Panc1 (cell line): ENCODE data around the gene MMRN2. TPM values are rescaled to one million over a fixed set of nuclear protein-coding genes. Genes with fewer than 3 reads are reported as not detected.
"Not testable (repeated sequence)": the region's sequence is repeated elsewhere in the genome, so short reads cannot be mapped to it uniquely, and the experiment has no call there.

Experiments
- ATAC-seq: fragments of 200-7000 bp; cut with Tn5 transposase; 2 replicates; pipeline ENCODE4 v1.9.1; 2020; ENCODE audit warnings: mild to moderate bottlenecking, moderate library complexity
- BruUV-seq: library from RNA; stranded (reverse); fragments of 400-500 nt; replicated peaks from 2 replicates; lab custom pipeline; 2021; lab: Mats Ljungman, UMichigan
- CTCF ChIA-PET: fragments of 300-600 bp; sonication (Branson Sonifier 250); formaldehyde crosslinking; loops from one replicate; lab custom pipeline; 2022; ENCODE audit warnings: antibody characterized with exemption; lab: Charles Lee
- POLR2A ChIA-PET: fragments of 300-600 bp; sonication (Branson Sonifier 250); formaldehyde crosslinking; loops from one replicate; lab custom pipeline; 2022; ENCODE audit warnings: antibody characterized with exemption; lab: Charles Lee
- DNase-seq: peaks from one replicate; pipeline ENCODE4 v3.0.0-alpha.2; 2010; ENCODE audit warnings: low read depth, low spot score
- H3K27ac ChIP-seq: 2 replicates; pipeline ENCODE4 v1.5.1; 2011; ENCODE audit warnings: mild to moderate bottlenecking, low read length, inconsistent platforms
- H3K27me3 ChIP-seq: fragments of 200-500 bp; sonication (Bioruptor generic); 2 replicates; pipeline ENCODE4 v1.6.0; 2014; ENCODE audit warnings: low read length, inconsistent platforms; ENCODE audit not compliant: control insufficient read depth, insufficient read depth
- H3K36me3 ChIP-seq: fragments of 200-500 bp; sonication (Bioruptor generic); 2 replicates; pipeline ENCODE4 v1.5.1; 2014; ENCODE audit warnings: inconsistent platforms, mild to moderate bottlenecking, low read length, moderate library complexity; ENCODE audit not compliant: control insufficient read depth, insufficient read depth
- H3K4me1 ChIP-seq: 2 replicates; pipeline ENCODE4 v1.5.1; 2011; ENCODE audit warnings: inconsistent platforms, mild to moderate bottlenecking, low read length, moderate library complexity; ENCODE audit not compliant: control insufficient read depth, insufficient read depth
- H3K4me3 ChIP-seq, 2 experiments: 2 replicates each; pipeline ENCODE4 v1.5.1; 2011 to 2012; ENCODE audit warnings: low read depth in 2 of 2, low read length in 2 of 2, mild to moderate bottlenecking in 2 of 2, inconsistent platforms in 1 of 2, moderate library complexity in 1 of 2
- H3K9me3 ChIP-seq: fragments of 200-500 bp; sonication (Bioruptor generic); 2 replicates; pipeline ENCODE4 v1.5.1; 2014; ENCODE audit warnings: low read depth, mild to moderate bottlenecking, inconsistent platforms, low read length, moderate library complexity; ENCODE audit not compliant: control insufficient read depth, insufficient read depth
- POLR2AphosphoS5 ChIP-seq: IDR thresholded peaks from 2 replicates; pipeline ENCODE4 v1.6.1; 2012; ENCODE audit warnings: mild to moderate bottlenecking, low read depth, low read length, moderate library complexity
- SIN3A ChIP-seq: IDR thresholded peaks from 2 replicates; pipeline ENCODE4 v1.6.1; 2012; ENCODE audit warnings: low read depth, mild to moderate bottlenecking, low read length, moderate library complexity, borderline replicate concordance; ENCODE audit not compliant: insufficient read depth
- TCF7L2 ChIP-seq: IDR thresholded peaks from 2 replicates; pipeline ENCODE4 v1.6.1; 2011; ENCODE audit warnings: mild to moderate bottlenecking, low read depth, low read length, inconsistent platforms
- in situ Hi-C: cut with HindIII; loops from 2 replicates; pipeline ENCODE4 v1.10.0; 2016; ENCODE audit warnings: low sequenced_read_pairs, low pct_unique_long_range_greater_than_20kb
- intact Hi-C: fragments of 100-400 bp; cut with micrococcal nuclease; formaldehyde crosslinking; loops from one replicate; pipeline ENCODE4 v1.10.0; 2022; ENCODE audit not compliant: unreplicated experiment
- total RNA-seq: library from RNA; stranded (reverse); gene quantifications from one replicate; pipeline ENCODE4 v1.2.1, GENCODE V29; 2021; ENCODE audit not compliant: unreplicated experiment
- TF ChIP-seq, protein P1 (sequence below), 2 experiments: IDR thresholded peaks; 2 replicates each; pipeline ENCODE4 v1.6.1; 2011 to 2012; ENCODE audit warnings: low read depth in 2 of 2, control low read depth in 1 of 2, low read length in 1 of 2, mild to moderate bottlenecking in 1 of 2, moderate library complexity in 1 of 2; ENCODE audit not compliant: insufficient read depth in 1 of 2
- TF ChIP-seq, protein P2 (sequence below): fragments of 450-650 bp; IDR thresholded peaks from 2 replicates; pipeline ENCODE4 v1.5.1; 2017; ENCODE audit warnings: mild to moderate bottlenecking

MMRN2 gene
- total RNA-seq, 1 experiment from 2014 or later, result 1.0 TPM

DNA sequence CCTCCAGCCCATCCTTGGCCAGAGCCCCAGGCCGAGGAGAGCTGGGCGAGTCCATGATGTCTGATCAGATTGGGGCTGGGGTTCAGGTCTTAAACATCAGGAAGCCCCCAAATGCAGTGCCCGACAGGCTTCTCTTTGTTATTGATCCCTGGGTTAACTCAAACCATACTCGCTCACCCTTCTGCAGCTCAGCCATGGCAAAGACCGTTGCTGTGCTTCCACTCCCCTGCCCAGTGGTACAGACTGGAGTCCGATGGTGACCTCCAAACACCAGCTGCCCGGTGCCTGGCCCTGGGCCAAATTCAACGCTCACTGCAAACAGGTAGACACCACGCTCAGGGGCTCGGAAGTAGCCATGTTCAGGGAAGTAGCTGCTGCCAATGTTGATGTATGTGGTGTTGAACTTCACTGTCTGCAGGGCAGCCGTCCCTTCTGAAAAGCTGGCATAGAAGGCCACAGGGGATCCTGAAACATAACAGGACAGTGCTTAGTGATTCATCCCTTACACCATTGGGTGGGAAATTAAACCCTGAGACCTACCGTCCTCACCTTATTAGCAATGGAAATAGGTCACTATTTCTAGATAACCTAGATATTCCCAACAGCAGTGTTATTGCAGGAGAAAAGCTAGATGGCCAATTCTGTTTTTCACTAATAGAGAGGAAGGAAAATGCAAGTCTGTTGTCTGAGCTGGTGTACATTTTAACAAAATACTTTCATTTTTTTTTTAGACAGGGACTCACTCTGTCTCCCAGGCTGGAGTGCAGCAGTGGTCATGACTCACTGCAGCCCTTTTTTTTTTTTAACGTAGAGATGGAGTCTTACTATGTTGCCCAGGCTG lies 20.5 kb downstream of the MMRN2 start:
- Histone ChIP-seq H3K27me3 (no peaks in the 10 kb centered on the region), H3K9me3 (no peaks in the 10 kb centered on the region), H3K4me3 (no peak overlapping the region), H3K27ac (no peak overlapping the region), H3K4me1 (no peaks in the 10 kb centered on the region), H3K36me3 (no peaks in the 10 kb centered on the region)
- TF ChIP-seq, protein P1, sequence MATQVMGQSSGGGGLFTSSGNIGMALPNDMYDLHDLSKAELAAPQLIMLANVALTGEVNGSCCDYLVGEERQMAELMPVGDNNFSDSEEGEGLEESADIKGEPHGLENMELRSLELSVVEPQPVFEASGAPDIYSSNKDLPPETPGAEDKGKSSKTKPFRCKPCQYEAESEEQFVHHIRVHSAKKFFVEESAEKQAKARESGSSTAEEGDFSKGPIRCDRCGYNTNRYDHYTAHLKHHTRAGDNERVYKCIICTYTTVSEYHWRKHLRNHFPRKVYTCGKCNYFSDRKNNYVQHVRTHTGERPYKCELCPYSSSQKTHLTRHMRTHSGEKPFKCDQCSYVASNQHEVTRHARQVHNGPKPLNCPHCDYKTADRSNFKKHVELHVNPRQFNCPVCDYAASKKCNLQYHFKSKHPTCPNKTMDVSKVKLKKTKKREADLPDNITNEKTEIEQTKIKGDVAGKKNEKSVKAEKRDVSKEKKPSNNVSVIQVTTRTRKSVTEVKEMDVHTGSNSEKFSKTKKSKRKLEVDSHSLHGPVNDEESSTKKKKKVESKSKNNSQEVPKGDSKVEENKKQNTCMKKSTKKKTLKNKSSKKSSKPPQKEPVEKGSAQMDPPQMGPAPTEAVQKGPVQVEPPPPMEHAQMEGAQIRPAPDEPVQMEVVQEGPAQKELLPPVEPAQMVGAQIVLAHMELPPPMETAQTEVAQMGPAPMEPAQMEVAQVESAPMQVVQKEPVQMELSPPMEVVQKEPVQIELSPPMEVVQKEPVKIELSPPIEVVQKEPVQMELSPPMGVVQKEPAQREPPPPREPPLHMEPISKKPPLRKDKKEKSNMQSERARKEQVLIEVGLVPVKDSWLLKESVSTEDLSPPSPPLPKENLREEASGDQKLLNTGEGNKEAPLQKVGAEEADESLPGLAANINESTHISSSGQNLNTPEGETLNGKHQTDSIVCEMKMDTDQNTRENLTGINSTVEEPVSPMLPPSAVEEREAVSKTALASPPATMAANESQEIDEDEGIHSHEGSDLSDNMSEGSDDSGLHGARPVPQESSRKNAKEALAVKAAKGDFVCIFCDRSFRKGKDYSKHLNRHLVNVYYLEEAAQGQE (IDR thresholded peaks at IDR 0.05; ENCODE audit: insufficient read depth in 1 of 2, low read depth in 2 of 2, low read length in 1 of 2), result no peak
- no peak for TF ChIP-seq POLR2AphosphoS5
- TF ChIP-seq, protein P2, sequence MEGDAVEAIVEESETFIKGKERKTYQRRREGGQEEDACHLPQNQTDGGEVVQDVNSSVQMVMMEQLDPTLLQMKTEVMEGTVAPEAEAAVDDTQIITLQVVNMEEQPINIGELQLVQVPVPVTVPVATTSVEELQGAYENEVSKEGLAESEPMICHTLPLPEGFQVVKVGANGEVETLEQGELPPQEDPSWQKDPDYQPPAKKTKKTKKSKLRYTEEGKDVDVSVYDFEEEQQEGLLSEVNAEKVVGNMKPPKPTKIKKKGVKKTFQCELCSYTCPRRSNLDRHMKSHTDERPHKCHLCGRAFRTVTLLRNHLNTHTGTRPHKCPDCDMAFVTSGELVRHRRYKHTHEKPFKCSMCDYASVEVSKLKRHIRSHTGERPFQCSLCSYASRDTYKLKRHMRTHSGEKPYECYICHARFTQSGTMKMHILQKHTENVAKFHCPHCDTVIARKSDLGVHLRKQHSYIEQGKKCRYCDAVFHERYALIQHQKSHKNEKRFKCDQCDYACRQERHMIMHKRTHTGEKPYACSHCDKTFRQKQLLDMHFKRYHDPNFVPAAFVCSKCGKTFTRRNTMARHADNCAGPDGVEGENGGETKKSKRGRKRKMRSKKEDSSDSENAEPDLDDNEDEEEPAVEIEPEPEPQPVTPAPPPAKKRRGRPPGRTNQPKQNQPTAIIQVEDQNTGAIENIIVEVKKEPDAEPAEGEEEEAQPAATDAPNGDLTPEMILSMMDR, result no peak
- no peak for TF ChIP-seq SIN3A
- TF ChIP-seq TCF7L2, result no peak
- intact Hi-C loops (no loop called here), in situ Hi-C loops (no loop called here)
- ATAC-seq (no peak), DNase-seq (no peak)
- no TSS peak for BruUV-seq
- ChIA-PET CTCF (interaction anchor here (0.7 kb wide), 1 partner anchor 274 kb away, joined by 3 read pairs; no protein-coding TSS in a partner anchor), POLR2A (interaction anchor here (0.6 kb wide), 1 partner anchor 25 kb away, joined by 3 read pairs; no protein-coding TSS in a partner anchor)

DNA sequence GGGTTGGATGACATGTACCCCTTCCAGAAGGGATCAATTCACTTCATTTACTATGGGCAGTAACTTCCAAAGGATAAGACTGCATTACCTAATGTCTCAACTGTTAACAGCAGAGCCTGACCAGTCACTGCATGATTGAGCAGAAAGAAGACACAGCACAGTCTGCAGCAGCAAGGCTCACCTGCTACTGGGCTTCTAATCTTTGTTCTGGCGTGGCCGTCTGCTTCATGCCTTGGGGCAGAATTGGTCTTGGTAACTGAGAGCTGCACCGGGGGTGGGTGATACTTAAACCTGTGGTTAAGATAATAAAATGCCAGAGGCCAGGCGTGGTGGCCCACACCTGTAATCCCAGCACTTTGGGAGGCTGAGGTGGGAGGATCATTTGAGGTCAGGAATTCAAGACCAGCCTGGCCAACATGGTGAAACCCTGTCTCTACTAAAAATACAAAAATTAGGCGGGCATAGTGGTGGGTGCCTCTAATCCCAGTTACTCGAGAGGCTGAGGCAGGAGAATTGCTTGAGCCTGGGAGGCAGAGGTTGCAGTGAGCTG lies 23.2 kb downstream of the MMRN2 start:
- intact Hi-C loops, DNase-seq, H3K9me3 ChIP-seq, H3K4me3 ChIP-seq, CTCF ChIA-PET, H3K27ac ChIP-seq, H3K27me3 ChIP-seq, H3K4me1 ChIP-seq, in situ Hi-C loops, H3K36me3 ChIP-seq, BruUV-seq, POLR2A ChIA-PET: not testable (repeated sequence)
- peak; percentile 17; the same call in 1 of the 2 replicates for ATAC-seq
